ENCODE results near the gene CAMK2D.

GRCh38 chr4:113603911-113604310, 157.6 kb downstream of the CAMK2D start:
- TF ChIP-seq, protein P1, sequence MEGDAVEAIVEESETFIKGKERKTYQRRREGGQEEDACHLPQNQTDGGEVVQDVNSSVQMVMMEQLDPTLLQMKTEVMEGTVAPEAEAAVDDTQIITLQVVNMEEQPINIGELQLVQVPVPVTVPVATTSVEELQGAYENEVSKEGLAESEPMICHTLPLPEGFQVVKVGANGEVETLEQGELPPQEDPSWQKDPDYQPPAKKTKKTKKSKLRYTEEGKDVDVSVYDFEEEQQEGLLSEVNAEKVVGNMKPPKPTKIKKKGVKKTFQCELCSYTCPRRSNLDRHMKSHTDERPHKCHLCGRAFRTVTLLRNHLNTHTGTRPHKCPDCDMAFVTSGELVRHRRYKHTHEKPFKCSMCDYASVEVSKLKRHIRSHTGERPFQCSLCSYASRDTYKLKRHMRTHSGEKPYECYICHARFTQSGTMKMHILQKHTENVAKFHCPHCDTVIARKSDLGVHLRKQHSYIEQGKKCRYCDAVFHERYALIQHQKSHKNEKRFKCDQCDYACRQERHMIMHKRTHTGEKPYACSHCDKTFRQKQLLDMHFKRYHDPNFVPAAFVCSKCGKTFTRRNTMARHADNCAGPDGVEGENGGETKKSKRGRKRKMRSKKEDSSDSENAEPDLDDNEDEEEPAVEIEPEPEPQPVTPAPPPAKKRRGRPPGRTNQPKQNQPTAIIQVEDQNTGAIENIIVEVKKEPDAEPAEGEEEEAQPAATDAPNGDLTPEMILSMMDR (IDR thresholded peaks at IDR 0.05; ENCODE audit: low read depth, low read length, missing input control) = no peak
- no peak for TF ChIP-seq YY1 (IDR thresholded peaks at IDR 0.05)
- TF ChIP-seq GABPA (IDR thresholded peaks at IDR 0.05 in 1 of 2, conservative IDR thresholded peaks at IDR 0.05 in 1 of 2) = no peak
- no peak for TF ChIP-seq FOXA1 (IDR thresholded peaks at IDR 0.05)
- TF ChIP-seq RAD21 (IDR thresholded peaks at IDR 0.05) = no peak
- TF ChIP-seq SP1 (IDR thresholded peaks at IDR 0.05) = no peak
- no peak for TF ChIP-seq REST (IDR thresholded peaks at IDR 0.05)
- no peak for TF ChIP-seq RXRA (IDR thresholded peaks at IDR 0.05)
- no peak for TF ChIP-seq ZBTB33 (IDR thresholded peaks at IDR 0.05)
- no peak for TF ChIP-seq ATF3 (IDR thresholded peaks at IDR 0.05)
- no peak for TF ChIP-seq TAF1 (conservative IDR thresholded peaks at IDR 0.05)
- no peak for TF ChIP-seq MAX (IDR thresholded peaks at IDR 0.05)
